ENCODE results near the gene CSRNP3. TPM values are rescaled to one million over a fixed set of nuclear protein-coding genes. Genes with fewer than 3 reads are reported as not detected.

Gene CSRNP3
- polyA plus RNA-seq, 2 of the 4 experiments (the other 2 are of a cell fraction) = 0.05 to 0.25 TPM

GRCh38 chr2:165697748-165698443 lies 228.4 kb downstream of the CSRNP3 start:
- TF ChIP-seq POLR2A (IDR thresholded peaks at IDR 0.05; ENCODE audit: low read length) (no peak), BCL3 (IDR thresholded peaks at IDR 0.05) (no peak), JUN (IDR thresholded peaks at IDR 0.05) (no peak), CTCF (IDR thresholded peaks at IDR 0.05) (no peak), CHD4 (IDR thresholded peaks at IDR 0.05; ENCODE audit: borderline replicate concordance) (no peak), E2F6 (IDR thresholded peaks at IDR 0.05; ENCODE audit: borderline replicate concordance, low read depth) (no peak), SMC3 (IDR thresholded peaks at IDR 0.05) (no peak), REST (IDR thresholded peaks at IDR 0.05) (no peak)
- DNase-seq (ENCODE audit: low read depth in 1 of 2, low spot score in 1 of 2) (no peak), ATAC-seq (no peak), FAIRE-seq (no peak)
- no peak overlapping the region for H3K27ac ChIP-seq
- H3K4me3 ChIP-seq = no peak overlapping the region
- 31% methylated on average over 4 of the region's 4 CpGs for WGBS (ENCODE audit: missing lambda C conversion rate)
- no peaks in the 10 kb centered on the region for H3K4me1 ChIP-seq
- ChIA-PET CTCF (interaction anchor here (0.7 to 1.3 kb wide), 2 partner anchors 9 to 295 kb away, joined by 3 read pairs; no protein-coding TSS in a partner anchor), POLR2A (no interaction called here)
- H3K9me3 ChIP-seq = no peaks in the 10 kb centered on the region
- no peak overlapping the region for H3K4me2 ChIP-seq

- no peaks in the 10 kb centered on the region for H3K4me1 ChIP-seq
- WGBS (ENCODE audit: missing lambda C conversion rate) = 0% methylated on average over 4 of the region's 4 CpGs
- no peak overlapping the region for H3K4me2 ChIP-seq
- ChIA-PET POLR2A (no interaction called here), CTCF (interaction anchor here (0.7 to 1.3 kb wide), 2 partner anchors 10 to 296 kb away, joined by 3 read pairs; no protein-coding TSS in a partner anchor)
- peak; percentile 70 to 88; a peak in 5 of 6 replicates for ATAC-seq
- no peaks in the 10 kb centered on the region for H3K9me3 ChIP-seq
- peak; percentile 2 to 52 for DNase-seq (ENCODE audit: low read depth in 1 of 2, low spot score in 1 of 2)
- no peak overlapping the region for H3K27ac ChIP-seq
- TF ChIP-seq SMC3 (IDR thresholded peaks at IDR 0.05) (peak; percentile 36; the same call in 2 of the 3 replicates), RAD21 (conservative IDR thresholded peaks at IDR 0.05 in 1 of 2, IDR thresholded peaks at IDR 0.05 in 1 of 2) (peak; percentile 43 to 49; a peak in 3 of 5 replicates), HOXA7 (CRISPR knock-in tag; IDR thresholded peaks at IDR 0.05) (no peak), POLR2AphosphoS2 (conservative IDR thresholded peaks at IDR 0.05; ENCODE audit: low read length) (no peak), CTCF (IDR thresholded peaks at IDR 0.05) (peak; percentile 43; the same call in 2 of the 3 replicates)
- no peak for FAIRE-seq
- no peak overlapping the region for H3K4me3 ChIP-seq
Measured at GRCh38 chr2:165698444-165698884, 229.0 kb downstream of the CSRNP3 start.
